HEK293 (cell line): ENCODE measurements around the gene KANSL1.

Source experiments
- CTCF ChIA-PET: fragments of 350-600 bp; formaldehyde crosslinking; extraction: SDS; loops from one replicate; lab custom pipeline; 2021; ENCODE audit warnings: antibody characterized with exemption; lab: Yijun Ruan, JAX
- POLR2A ChIA-PET: fragments of 300-600 bp; formaldehyde crosslinking; extraction: SDS; loops from one replicate; lab custom pipeline; 2020; ENCODE audit warnings: antibody characterized with exemption, inconsistent platforms; lab: Yijun Ruan, JAX
- H3K27ac ChIP-seq: fragments of 200-500 bp; sonication (Bioruptor generic); 2 replicates; pipeline ENCODE4 v1.5.1; 2014; ENCODE audit warnings: low read depth, low read length, control low read depth, inconsistent platforms; ENCODE audit errors: extremely low read depth
- H3K36me3 ChIP-seq, 2 experiments: fragments of 200-500 bp in 1 of 2; sonication (Bioruptor generic) in 1 of 2; 1 replicate in 1 of 2; 2 replicates in 1 of 2; pipeline ENCODE4 v1.5.1; 2014 to 2017; ENCODE audit warnings: inconsistent platforms in 2 of 2, low read length in 2 of 2; ENCODE audit not compliant: control insufficient read depth in 2 of 2, insufficient read depth in 1 of 2
- H3K4me1 ChIP-seq: fragments of 200-500 bp; sonication (Bioruptor generic); 2 replicates; pipeline ENCODE4 v1.5.1; 2014; ENCODE audit warnings: mild to moderate bottlenecking, low read length, inconsistent platforms; ENCODE audit not compliant: control insufficient read depth, insufficient read depth
- H3K4me3 ChIP-seq: 2 replicates; pipeline ENCODE4 v1.5.1; 2011; ENCODE audit warnings: low read depth, mild to moderate bottlenecking, control low read depth, low read length, moderate library complexity
- H3K9me3 ChIP-seq: fragments of 200-500 bp; sonication (Bioruptor generic); 2 replicates; pipeline ENCODE4 v1.5.1; 2014; ENCODE audit warnings: low read depth, low read length, inconsistent platforms; ENCODE audit not compliant: control insufficient read depth, insufficient read depth
- CTCF ChIP-seq: fragments of 450-650 bp; formaldehyde crosslinking; IDR thresholded peaks from 2 replicates; pipeline ENCODE4 v1.5.1; 2016; ENCODE audit warnings: missing biosample characterization, missing genetic modification characterization
- KLF9 ChIP-seq: fragments of 450-650 bp; formaldehyde crosslinking; IDR thresholded peaks from 2 replicates; pipeline ENCODE4 v1.5.1; 2016; ENCODE audit warnings: missing biosample characterization, missing genetic modification characterization, low read depth
- PRDM10 ChIP-seq: fragments of 450-650 bp; formaldehyde crosslinking; IDR thresholded peaks from 2 replicates; pipeline ENCODE4 v1.5.1; 2016; ENCODE audit warnings: missing biosample characterization, missing genetic modification characterization
- PRDM6 ChIP-seq: fragments of 450-650 bp; formaldehyde crosslinking; IDR thresholded peaks from 2 replicates; pipeline ENCODE4 v1.5.1; 2017; ENCODE audit warnings: missing biosample characterization, missing genetic modification characterization
- SP7 ChIP-seq: fragments of 450-650 bp; formaldehyde crosslinking; IDR thresholded peaks from 2 replicates; pipeline ENCODE4 v1.5.1; 2016; ENCODE audit warnings: missing biosample characterization, missing genetic modification characterization
- ZEB2 ChIP-seq: fragments of 450-650 bp; formaldehyde crosslinking; IDR thresholded peaks from 2 replicates; pipeline ENCODE4 v1.5.1; 2016; ENCODE audit warnings: missing biosample characterization, missing genetic modification characterization
- ZFP37 ChIP-seq: fragments of 450-650 bp; formaldehyde crosslinking; IDR thresholded peaks from 2 replicates; pipeline ENCODE4 v1.5.1; 2016; ENCODE audit warnings: missing biosample characterization, missing genetic modification characterization
- ZNF132 ChIP-seq: fragments of 450-650 bp; formaldehyde crosslinking; IDR thresholded peaks from 2 replicates; pipeline ENCODE4 v1.5.1; 2017; ENCODE audit warnings: missing biosample characterization, missing genetic modification characterization, borderline replicate concordance
- ZNF169 ChIP-seq: fragments of 450-650 bp; formaldehyde crosslinking; IDR thresholded peaks from 2 replicates; pipeline ENCODE4 v1.5.1; 2016; ENCODE audit warnings: missing biosample characterization, missing genetic modification characterization
- ZNF175 ChIP-seq: fragments of 450-650 bp; formaldehyde crosslinking; IDR thresholded peaks from 2 replicates; pipeline ENCODE4 v1.5.1; 2016; ENCODE audit warnings: missing biosample characterization, missing genetic modification characterization
- ZNF184 ChIP-seq: fragments of 450-650 bp; IDR thresholded peaks from 2 replicates; pipeline ENCODE4 v1.5.1; 2018; ENCODE audit warnings: missing biosample characterization, mild to moderate bottlenecking, missing genetic modification characterization
- ZNF362 ChIP-seq: fragments of 450-650 bp; formaldehyde crosslinking; IDR thresholded peaks from 2 replicates; pipeline ENCODE4 v1.5.1; 2016; ENCODE audit warnings: missing biosample characterization, missing genetic modification characterization
- ZNF394 ChIP-seq: fragments of 450-650 bp; formaldehyde crosslinking; IDR thresholded peaks from 2 replicates; pipeline ENCODE4 v1.5.1; 2016; ENCODE audit warnings: missing biosample characterization, missing genetic modification characterization, mild to moderate bottlenecking, moderate library complexity, borderline replicate concordance
- ZNF449 ChIP-seq: fragments of 450-650 bp; formaldehyde crosslinking; IDR thresholded peaks from 2 replicates; pipeline ENCODE4 v1.5.1; 2017; ENCODE audit warnings: missing biosample characterization, mild to moderate bottlenecking, missing genetic modification characterization, moderate library complexity
- ZNF624 ChIP-seq: fragments of 450-650 bp; formaldehyde crosslinking; IDR thresholded peaks from 2 replicates; pipeline ENCODE4 v1.5.1; 2017; ENCODE audit warnings: missing biosample characterization, missing genetic modification characterization
- ZNF660 ChIP-seq: fragments of 450-650 bp; IDR thresholded peaks from 2 replicates; pipeline ENCODE4 v1.5.1; 2018; ENCODE audit warnings: missing biosample characterization, mild to moderate bottlenecking, missing genetic modification characterization
- ZNF777 ChIP-seq: fragments of 450-650 bp; formaldehyde crosslinking; IDR thresholded peaks from 2 replicates; pipeline ENCODE4 v1.5.1; 2017; ENCODE audit warnings: missing biosample characterization, missing genetic modification characterization, borderline replicate concordance
- ZNF792 ChIP-seq: fragments of 450-650 bp; formaldehyde crosslinking; IDR thresholded peaks from 2 replicates; pipeline ENCODE4 v1.5.1; 2016; ENCODE audit warnings: missing biosample characterization, missing genetic modification characterization

Gene KANSL1

GRCh38 chr17:46191322-46192188 lies 1.7 kb downstream of the KANSL1 start (continued):
- peak; percentile 68 for TF ChIP-seq PRDM10
- TF ChIP-seq ZNF449 (tag by site-specific recombination): 0 out of 2 replicates have a peak, but pooled peaks have one; percentile 15

- no peak overlapping the region for H3K27ac ChIP-seq
- peak overlapping the region; percentile 87 for H3K4me3 ChIP-seq
- peaks cover 46% of the 10 kb centered on the region for H3K4me1 ChIP-seq
- H3K9me3 ChIP-seq: no peaks in the 10 kb centered on the region
- no peak for TF ChIP-seq ZNF169 (tag by site-specific recombination)
- TF ChIP-seq ZFP37 (tag by site-specific recombination): 0 out of 2 replicates have a peak, but pooled peaks have one; percentile 36
- TF ChIP-seq CTCF (tag by site-specific recombination): no peak
- TF ChIP-seq ZNF777: no peak
- TF ChIP-seq PRDM6 (tag by site-specific recombination): peak; percentile 37; the same call in 1 of the 2 replicates
- TF ChIP-seq ZNF624: no peak
- TF ChIP-seq PRDM10: peak; percentile 89
- no peak for TF ChIP-seq ZNF175 (tag by site-specific recombination)
- no peak for TF ChIP-seq ZNF792 (tag by site-specific recombination)
- TF ChIP-seq SP7 (tag by site-specific recombination): 0 out of 2 replicates have a peak, but pooled peaks have one; percentile 14
- TF ChIP-seq ZNF660 (tag by site-specific recombination): no peak
- 0 out of 2 replicates have a peak, but pooled peaks have one; percentile 5 for TF ChIP-seq ZNF394 (tag by site-specific recombination)
- TF ChIP-seq ZNF132 (tag by site-specific recombination): no peak
- TF ChIP-seq ZNF184: 0 out of 2 replicates have a peak, but pooled peaks have one; percentile 37
- TF ChIP-seq KLF9 (tag by site-specific recombination): no peak
- TF ChIP-seq ZNF362 (tag by site-specific recombination): peak; percentile 78
- TF ChIP-seq ZEB2 (tag by site-specific recombination): 0 out of 2 replicates have a peak, but pooled peaks have one; percentile 25
- H3K36me3 ChIP-seq: peaks cover 0 to under 1% of the 10 kb centered on the region in 2 experiments; a peak in 1 of 3 replicates
- CTCF ChIA-PET: no interaction called here
- POLR2A ChIA-PET: no interaction called here
Observed at GRCh38 chr17:46190763-46191162, 2.5 kb downstream of the KANSL1 start.
